HS-27A (cell line): ENCODE data around the gene NUMA1.
A peak's percentile ranks its signal among the peaks of the same experiment; 100 is the strongest.

ENCODE experiments used
- DNase-seq: peaks from one replicate; pipeline ENCODE4 v3.0.0-alpha.2; 2012; ENCODE audit warnings: low read depth, missing footprints

The NUMA1 gene

DNA sequence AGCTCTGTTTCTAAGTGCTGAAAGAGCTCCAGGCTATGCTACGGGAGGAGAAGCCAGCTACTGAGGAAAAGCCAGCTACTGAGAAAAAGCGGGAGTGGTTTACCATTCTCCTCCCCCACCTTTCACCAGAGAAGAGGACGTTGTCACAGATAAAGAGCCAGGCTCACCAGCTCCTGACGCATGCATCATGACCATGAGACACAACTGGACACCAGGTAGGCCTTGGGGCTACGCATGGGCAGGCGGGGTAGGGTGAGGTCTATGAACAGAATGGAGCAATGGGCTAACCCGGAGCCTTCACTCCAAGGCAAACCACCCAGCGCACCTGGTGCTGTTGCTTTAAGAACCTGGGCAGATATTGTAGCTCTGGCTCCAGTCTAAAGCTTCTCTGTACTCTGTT is 80.5 kb downstream of the NUMA1 start:
- DNase-seq = no peak

DNA sequence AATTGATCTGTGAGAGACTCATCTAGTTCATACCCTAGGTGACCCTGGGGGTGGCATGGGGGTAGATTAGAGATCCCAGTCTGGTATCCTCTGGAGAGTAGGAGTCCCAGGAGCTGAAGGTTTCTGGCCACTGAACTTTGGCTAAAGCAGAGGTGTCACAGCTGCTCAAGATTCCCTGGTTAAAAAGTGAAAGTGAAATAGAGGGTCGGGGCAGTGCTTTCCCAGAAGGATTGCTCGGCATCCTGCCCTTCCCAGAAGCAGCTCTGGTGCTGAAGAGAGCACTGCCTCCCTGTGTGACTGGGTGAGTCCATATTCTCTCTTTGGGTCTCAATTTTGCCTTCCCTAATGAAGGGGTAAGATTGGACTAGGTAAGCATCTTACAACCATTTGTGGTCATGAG is 81.0 kb downstream of the NUMA1 start:
- no peak for DNase-seq

DNA sequence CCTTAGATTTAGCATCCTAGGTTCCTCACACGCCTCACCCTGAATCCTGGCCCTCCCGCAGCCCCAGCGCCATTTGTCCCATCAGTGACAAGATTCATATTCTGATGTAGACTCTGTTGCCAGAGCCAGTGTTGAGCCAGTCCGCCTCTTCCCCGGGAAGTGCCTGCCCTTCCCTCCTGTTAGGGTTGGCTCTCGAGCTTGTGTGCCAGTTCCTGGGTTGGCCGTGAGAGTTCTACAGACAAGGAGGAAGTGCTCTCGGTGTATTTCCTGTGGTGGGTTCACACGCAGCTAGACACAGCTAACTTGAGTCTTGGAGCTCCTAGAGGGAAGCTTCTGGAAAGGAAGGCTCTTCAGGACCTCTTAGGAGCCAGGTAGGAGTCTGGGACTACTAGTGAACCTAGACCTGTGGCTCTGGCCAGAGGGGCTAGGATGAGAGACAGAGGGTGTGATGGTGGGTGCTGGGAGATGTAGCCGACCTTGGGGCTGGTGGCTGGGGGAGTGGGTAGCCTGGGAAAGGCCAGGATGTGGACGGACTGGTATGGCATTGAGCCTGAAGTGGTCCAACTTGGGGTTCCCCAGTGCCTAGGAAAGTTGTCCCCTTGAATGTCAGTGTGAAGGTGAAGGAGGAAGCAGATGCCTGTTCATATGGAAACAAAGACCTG is 81.6 kb downstream of the NUMA1 start, which contains the start of gene IL18BP:
TSS of gene IL18BP (plus strand) at position 261 of the 662 bp plus-strand sequence. CDS start 1,076 bp downstream, outside the sequence.
- no peak for DNase-seq

DNA sequence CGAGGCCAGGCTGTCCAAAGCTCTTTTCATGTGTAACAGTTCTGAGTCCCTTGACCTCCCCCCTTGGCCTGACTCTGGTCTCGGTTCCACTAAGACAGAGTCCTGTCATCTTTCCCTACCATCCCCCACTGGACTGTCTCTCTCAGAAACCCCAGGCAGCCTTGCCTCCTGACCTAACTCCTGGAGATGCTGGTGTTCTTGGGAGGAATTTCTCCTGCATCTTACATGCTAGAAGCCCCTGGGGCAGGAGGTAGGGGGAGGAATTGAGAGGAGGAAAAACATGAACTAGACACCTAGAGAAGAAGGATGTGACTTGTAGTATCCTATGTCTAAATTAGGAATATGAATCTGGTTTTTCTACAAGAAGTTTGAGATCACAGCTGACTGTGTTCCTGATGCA is 82.3 kb downstream of the NUMA1 start:
- no peak for DNase-seq

DNA sequence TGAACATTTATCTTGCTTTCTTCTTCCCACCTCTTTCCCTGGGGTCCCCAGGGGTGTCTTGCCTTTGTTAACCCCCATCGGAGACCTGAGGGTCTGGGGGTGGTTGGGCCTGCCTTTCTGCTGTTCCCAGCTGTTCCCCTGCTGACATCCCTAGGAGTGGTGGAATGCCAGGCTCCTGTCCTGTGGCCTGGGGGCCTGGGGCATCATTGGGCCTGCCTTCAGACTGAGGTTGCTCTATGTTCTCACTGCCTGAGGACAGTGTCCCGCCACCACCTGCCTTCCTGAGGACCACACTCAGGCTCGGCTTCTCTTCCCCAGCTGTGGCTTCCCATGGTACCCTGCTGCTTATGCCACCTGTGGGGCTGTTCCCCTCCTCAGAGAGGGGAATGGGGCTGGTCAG is 82.7 kb downstream of the NUMA1 start:
- DNase-seq = no peak

DNA sequence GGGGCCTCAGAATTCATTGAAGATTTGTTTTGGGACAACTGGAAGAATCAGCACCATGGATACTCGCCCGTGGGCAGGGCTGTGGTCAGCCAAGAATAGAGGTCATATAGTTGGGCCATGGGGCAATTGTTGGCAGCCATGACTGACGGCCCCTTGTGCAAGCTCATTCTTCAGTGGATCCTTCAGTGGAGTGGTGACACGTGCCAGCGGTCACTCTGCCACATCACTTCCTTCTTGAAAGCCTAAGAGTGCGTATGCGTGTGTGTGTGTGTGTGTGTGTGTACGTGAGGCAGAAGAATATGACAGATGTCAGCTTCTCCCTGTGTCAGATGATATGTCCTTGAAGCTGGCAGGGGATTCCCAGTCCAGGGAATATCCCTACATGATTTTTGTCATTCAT is 83.4 kb downstream of the NUMA1 start:
- no peak for DNase-seq

DNA sequence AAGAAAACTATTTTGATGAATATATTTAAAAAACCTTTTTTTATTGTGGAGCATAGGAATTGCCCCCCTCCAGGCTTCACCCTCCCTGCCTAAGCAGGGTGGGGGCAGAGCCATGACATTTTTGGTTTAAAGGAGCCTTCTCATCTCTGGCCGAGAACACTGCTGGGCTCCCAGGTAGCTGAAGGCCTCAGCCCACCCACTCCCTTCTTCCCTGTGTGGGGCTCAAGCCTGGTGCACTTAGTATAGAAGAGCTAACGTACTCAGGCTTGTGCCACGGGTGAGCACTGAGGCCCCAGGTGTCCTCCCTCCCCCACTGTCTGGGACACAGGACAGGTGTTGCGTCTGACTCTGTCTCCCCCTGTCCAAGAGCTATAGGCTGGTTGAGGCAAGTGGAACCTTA is 83.8 kb downstream of the NUMA1 start:
- no peak for DNase-seq

DNA sequence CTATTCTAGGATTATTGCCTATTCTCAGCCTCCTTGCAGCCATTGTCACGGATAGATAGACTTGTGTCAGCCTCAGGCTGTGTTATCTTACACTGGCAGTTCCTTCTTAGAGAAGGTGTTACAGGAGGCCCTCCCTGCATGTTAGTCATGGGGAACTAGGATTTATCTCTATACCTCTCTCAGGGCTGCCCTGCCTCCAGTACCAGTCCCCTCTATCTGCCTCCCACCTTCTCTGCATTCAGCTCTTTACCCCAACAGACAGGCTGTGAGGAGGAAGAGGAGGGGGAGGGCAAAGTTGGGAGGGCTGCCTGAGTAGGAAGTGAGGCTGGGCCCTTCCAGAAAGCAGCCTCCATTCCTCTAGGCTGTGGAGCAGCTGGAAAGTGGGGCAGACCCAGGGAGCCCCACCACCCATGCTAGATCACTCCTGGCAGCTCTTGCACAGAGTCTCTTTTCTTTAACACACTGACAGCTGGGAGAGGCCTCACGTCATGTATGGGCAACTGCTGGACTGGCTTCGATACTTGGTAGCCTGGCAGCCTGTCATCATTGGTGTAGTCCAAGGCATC is 84.5 kb downstream of the NUMA1 start:
- DNase-seq = no peak

DNA sequence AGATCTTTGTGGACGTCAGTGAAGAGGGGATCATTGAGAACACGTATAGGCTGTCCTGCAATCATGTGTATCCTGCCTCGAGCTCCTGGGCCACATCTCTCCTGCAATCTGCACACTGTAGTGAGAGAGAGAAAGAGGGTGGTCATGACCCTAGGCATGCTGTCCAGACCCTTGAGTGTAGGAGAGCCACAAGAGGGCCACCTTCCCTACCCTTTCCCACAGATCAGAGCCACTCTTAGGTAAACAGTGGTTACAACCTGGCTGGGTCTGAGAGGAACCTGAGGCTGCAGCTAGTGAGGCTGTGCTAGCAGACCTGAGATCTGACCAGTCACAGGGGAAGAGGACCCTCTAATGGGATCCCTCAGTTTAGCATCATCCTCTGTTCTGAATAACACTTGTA is 85.6 kb downstream of the NUMA1 start:
- DNase-seq = no peak

DNA sequence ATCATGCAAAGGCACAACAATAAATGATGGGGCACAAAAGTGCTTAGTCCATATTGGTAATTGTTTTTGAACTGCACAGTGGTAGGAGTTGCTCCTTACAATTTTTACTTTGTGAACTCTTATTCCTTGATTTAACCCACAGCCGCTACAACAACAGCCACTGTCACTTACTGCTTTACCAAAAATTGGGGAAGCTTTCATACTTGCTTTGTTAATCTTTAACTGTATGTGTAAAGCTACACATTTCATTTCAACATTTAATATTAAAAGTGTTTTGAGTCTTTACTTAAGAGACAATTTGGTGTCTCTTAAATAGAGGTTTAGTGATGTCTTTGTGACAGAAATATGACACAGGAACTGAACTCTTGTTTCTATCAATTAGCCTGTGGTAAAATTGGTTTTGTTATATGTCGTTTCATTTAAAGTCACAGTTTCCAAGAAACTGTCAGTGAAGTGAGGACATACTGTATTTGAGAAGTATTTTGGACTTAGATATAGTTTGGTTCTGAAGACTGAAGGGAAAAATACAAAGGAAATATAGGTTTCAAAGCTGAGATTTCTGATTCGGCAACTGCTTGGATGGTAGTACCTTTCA is 88.1 kb downstream of the NUMA1 start:
- no peak for DNase-seq

DNA sequence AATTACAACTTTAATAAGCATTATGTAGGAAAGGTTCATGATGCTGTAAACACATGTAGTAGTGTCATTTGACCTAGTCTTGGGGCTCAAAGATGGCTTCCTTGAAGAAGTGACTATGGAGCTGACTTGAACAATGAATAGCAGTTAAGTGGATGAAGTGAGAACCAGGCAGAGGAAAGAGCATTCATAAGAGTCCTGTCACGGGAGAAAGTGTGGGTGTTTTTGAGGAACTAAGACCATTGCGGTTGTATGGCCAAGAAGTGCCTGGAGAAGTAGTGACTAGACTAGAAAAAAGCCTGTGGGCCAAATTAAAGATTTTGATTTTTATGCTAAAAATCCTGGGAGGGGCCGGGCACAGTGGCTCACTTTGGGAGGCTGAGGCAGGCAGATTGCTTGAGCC is 88.8 kb downstream of the NUMA1 start:
- no peak for DNase-seq

DNA sequence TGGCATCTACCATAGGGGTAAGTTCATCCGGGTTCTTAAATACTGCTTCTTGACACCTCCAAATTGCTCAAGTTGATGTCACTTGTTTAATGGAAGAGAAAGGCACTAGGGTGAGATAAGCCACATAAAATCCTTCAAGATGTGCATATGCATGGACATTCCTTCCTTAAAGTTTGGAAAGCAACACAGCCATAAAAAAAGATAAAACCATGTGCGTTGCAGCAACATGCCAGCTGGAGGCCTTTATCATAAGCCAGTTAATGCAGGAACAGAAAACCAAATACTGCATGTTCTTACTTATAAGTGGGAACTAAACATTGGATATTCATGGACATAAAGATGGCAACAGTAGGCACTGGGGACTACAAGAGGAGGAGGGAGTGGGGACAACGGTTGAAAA is 89.6 kb downstream of the NUMA1 start:
- DNase-seq = no peak

DNA sequence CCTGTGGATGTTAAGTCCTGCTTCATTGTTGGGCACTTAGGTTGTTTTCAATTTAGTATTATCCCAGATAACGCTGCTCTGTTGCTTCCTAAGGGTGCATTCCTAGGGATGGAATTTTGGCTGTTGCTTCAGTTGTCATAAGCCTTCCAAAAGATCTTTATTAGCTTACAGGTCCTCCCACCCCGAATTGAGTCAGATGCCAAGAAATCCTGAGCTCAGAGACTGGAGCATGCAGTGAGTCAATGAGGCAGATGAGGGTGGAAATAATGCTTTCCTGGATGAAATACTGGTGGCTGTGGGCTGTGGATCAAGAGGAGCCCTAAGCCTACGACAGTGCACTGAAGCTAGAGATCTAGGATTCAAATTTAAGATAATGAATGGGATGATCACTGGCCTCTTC is 92.3 kb downstream of the NUMA1 start:
- no peak for DNase-seq

DNA sequence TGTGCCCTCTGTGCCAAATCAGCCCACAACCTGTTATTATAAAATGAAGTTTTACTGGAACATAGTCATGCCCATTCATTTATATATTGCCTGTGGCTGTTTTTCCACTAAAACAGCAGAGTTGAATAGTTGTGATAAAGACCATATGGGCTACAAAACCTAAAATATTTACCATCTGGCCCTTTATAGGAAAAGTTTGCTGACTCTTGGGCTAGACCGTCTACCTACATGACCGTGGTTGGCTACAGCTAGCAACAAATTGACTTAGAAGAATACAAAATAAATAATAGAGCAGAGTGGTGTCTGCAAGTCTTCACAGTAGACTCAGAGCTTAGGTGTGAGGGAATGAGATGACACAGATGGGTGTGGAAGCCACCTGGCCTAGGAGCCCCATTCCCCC is 92.8 kb downstream of the NUMA1 start:
- no peak for DNase-seq

DNA sequence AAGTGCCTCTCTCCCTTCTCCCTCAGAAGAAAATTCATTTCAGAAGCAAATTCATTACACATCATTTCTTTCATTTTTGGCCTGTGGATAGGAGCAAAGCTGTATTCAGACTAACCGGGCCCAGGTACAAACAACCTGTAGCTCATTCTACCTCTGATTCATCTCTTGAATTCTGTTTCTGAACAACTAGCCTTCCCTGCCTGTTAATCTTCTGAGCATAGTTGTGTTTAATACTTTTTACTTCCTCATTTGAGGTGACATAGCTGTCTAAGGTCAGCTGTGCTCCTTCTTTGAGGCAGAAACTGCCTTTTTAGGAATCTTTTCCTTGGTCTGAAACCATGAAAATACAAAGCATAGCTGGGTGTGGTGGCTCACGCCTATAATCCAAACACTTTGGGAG is 94.2 kb downstream of the NUMA1 start:
- DNase-seq = no peak

DNA sequence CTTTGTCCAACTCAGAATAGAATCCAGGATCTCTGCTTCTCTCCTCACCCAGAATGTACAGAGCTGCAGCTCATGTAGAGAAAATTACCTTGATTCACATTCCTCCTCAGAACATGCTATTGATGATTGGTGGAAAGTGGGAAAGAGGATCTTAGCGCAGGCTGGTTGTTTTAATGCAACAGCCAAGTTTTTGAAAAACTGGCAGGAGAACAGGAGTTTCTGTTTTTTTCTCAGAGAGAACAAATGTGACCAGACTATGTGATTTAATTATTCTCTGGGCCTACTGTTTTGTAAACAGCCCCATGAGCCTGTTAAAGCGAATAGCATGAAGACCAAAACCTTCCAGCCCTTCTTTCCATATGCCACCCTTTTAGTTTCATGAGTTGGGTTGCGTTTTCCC is 100.7 kb downstream of the NUMA1 start:
- no peak for DNase-seq

DNA sequence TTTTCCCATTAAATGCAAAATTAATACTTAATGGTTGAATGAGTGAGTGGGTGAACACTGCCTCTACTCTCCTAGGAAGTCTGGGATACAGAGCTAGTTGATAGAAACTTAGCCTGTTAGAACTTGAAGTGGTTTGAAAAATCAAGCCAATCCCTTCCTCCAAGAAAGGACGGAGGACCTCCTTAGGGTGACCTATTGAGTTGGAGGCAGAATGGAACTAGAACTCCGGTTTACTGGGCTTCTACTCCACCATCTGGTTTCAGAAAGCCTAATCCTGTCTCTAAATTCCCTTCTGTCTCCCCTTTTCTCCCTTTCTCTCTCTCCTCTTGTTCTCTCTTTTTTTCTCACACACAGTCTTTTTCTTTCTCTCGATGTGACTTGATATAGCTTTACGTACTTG is 101.2 kb downstream of the NUMA1 start:
- no peak for DNase-seq

DNA sequence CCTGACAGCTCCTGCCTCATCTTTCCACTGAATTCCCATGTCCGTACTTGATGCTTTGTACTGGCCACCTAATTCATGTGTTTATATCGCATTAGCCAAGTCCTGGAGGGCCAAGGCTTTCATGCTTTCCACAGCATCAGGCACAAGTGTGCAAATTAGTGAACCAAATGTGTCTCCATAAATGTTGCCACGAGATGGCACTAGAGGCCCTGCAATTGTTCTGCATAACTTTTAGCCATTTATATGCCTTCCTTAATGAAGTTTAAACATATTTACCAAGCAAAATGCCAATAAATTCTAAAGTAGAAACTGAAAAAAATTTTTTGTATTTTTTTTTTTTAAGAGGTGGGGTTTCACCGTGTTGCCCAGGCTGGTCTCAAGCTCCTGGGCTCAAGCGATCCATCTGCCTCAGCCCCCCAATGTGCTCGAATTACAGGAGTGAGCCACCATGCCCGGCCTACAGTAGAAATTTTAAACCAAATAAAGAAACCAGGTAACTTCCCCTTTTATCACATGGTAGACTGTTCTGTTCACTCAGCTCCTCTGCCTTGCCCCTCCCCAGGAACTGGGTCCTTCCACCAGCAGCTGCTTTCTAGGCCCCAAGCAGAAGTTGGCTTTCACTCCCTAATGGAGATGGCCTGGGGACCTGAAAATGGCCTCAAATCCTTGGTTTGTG is 102.5 kb downstream of the NUMA1 start:
- DNase-seq = peak; percentile 42

DNA sequence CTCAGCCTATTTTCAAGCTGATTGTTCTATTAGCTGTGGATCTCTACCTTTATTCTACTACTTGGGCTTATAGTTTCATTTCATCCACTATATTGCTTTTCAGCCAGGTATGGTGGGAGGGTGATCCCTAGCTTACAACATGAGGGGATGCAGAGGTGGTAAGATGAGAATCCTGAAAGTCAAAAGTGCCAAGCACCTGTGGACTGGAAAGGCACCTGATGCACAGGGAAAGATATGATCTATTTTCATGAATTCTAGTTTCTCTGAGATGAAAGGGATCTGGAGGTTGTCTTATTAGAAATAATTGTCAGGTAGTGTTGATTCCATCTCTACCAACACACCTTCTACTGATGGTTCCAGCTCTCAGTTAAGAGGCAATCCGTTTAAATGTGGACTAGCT is 103.3 kb downstream of the NUMA1 start:
- DNase-seq = no peak

DNA sequence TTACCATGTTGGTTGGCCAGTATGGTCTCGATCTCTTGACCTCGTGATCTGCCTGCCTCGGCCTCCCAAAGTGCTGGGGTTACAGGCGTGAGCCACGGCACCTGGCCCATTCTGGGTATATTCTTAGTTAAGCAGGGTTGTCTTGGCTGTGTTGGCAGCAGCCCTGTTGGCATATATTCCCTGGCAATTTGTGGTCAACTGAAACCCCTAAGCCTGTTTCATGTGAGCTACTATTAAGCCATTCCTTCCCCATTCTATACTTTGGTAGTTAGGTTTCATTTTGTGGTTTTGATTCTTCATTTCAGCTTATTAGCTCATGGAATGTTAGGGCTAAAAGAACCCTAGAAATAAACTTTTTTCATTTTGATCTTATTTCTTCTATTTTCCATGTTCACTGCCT is 103.8 kb downstream of the NUMA1 start:
- DNase-seq = no peak

DNA sequence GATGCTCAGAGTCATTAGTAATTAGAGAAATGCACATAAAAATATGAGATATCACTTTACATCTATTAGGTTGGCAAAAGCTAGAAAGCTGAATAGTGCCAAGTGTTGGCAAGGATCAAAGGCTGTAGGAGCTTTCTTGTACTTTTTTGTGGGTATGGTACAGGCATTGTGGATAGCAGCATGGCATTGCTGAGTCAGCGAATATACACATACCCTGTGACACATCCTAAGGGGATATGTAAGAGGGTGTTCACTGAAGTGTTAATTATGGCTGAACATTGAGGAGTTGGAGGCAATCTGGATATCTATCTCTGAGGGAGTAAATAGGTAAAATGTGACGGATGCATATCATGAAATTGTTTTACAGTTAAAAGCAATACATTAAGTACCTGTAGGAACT is 108.7 kb downstream of the NUMA1 start:
- no peak for DNase-seq

DNA sequence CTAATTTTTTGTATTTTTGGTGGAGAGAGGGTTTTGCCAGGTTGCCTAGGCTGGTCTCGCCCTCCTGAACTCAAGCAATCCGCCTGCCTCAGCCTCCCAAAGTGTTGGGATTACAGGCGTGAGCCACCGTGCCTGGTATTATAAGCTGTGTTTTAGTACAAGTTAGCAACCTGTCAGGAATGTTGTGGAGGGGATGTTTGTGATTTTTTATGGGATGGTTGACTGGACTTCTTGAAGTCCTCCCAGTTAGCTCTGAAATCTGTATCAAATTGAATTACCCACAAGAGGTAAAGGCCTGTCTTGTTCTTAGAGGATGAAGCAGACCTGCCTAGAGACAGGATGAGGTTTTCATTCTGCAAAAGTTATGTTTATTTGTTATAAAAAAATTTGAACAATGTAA is 115.7 kb downstream of the NUMA1 start:
- DNase-seq = no peak

DNA sequence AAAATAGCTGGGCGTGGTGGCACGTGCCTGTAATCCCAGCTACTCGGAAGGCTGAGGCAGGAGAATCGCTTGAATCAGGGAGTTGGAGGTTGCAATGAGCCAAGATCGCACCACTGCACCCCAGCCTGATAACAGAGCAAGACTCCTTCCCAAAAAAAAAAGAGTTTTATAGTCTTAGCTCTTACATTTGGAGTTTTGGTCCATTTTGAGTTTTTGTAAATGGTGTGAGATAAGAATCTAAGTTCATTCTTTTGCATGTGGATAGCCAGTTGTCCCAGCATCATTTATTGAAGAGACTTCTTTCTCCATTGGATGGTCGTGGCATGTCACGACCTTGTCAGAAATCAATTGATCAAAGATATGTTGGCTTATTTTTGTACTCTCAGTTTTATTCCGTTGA is 116.9 kb downstream of the NUMA1 start:
- DNase-seq = no peak
